Measurements from ENCODE around the gene HS3ST4. TPM values are rescaled to one million over a fixed set of nuclear protein-coding genes. Genes with fewer than 3 reads are reported as not detected.

HS3ST4 gene
- total RNA-seq, 1 donor from 2014 or later: 12.6 TPM

DNA sequence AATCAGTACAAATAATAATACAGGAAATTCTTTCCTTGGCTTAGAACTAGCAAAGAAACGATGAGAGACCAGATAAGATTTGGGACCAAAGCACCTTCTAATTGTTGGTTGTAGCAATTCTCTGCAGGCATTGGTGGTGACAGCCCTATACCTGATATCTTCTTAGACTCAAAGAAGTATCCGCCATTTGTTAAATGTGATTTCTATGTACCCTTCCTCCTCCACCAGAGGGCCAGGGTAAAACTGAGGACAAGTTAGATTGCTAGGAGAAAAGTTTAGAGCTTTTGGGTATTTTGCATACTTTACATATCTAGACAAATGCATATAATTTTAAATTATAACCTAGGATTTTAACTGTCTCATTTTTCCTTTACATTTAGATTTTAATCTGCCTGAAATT is 304.3 kb downstream of the HS3ST4 start:
- Mint-ChIP-seq H3K36me3 (peaks cover 3% of the 10 kb centered on the region), H3K9me3 (peaks cover 16% of the 10 kb centered on the region)
- TF ChIP-seq, protein P1, sequence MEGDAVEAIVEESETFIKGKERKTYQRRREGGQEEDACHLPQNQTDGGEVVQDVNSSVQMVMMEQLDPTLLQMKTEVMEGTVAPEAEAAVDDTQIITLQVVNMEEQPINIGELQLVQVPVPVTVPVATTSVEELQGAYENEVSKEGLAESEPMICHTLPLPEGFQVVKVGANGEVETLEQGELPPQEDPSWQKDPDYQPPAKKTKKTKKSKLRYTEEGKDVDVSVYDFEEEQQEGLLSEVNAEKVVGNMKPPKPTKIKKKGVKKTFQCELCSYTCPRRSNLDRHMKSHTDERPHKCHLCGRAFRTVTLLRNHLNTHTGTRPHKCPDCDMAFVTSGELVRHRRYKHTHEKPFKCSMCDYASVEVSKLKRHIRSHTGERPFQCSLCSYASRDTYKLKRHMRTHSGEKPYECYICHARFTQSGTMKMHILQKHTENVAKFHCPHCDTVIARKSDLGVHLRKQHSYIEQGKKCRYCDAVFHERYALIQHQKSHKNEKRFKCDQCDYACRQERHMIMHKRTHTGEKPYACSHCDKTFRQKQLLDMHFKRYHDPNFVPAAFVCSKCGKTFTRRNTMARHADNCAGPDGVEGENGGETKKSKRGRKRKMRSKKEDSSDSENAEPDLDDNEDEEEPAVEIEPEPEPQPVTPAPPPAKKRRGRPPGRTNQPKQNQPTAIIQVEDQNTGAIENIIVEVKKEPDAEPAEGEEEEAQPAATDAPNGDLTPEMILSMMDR (IDR thresholded peaks at IDR 0.05; ENCODE audit: unreplicated experiment): no peak

DNA sequence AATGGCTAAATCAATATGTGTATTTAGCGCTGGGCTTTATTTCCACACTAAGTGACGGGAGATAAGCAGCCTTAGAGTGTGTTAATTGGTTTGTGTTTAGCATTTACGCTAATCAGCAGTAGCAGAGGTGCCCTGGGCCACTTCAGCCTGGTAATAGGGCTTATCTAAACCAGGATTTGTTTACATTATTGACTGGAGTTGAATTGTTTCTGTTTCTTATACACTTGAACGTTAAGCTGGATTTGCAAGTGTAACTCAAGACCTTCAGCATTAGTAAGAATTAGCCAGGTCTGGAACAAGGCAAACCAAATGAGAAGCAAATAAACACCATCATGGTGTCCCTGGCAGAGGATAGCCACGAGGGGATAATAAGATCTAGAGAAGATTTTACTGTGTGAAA is 313.6 kb downstream of the HS3ST4 start:
- no peak for DNase-seq (ENCODE audit: low spot score in 2 of 2, unreplicated experiment in 2 of 2)
- H3K27me3 Mint-ChIP-seq (ENCODE audit: low read depth): peaks cover 5% of the 10 kb centered on the region
- no peak overlapping the region for H3K4me3 Mint-ChIP-seq
- no peaks in the 10 kb centered on the region for H3K4me1 Mint-ChIP-seq
- H3K36me3 Mint-ChIP-seq: peaks cover 2% of the 10 kb centered on the region
- H3K27ac Mint-ChIP-seq: no peak overlapping the region
- H3K9me3 Mint-ChIP-seq: peaks cover 32% of the 10 kb centered on the region
- TF ChIP-seq, protein P1 (IDR thresholded peaks at IDR 0.05; ENCODE audit: unreplicated experiment): no peak

More for the DNA sequence above, 304.3 kb downstream of the HS3ST4 start:
- Mint-ChIP-seq H3K27ac (no peak overlapping the region), H3K27me3 (ENCODE audit: low read depth) (peaks cover 3% of the 10 kb centered on the region), H3K4me3 (no peak overlapping the region), H3K4me1 (no peaks in the 10 kb centered on the region)
- DNase-seq (ENCODE audit: low spot score in 2 of 2, unreplicated experiment in 2 of 2): no peak

GRCh38 chr16:26012376-26012775 is 320.6 kb downstream of the HS3ST4 start:
- H3K36me3 Mint-ChIP-seq: peaks cover 2% of the 10 kb centered on the region
- TF ChIP-seq, protein P1 (IDR thresholded peaks at IDR 0.05; ENCODE audit: unreplicated experiment): no peak
- DNase-seq (ENCODE audit: low spot score in 2 of 2, unreplicated experiment in 2 of 2): no peak
- H3K4me1 Mint-ChIP-seq: peaks cover 5% of the 10 kb centered on the region
- H3K27me3 Mint-ChIP-seq (ENCODE audit: low read depth): no peaks in the 10 kb centered on the region
- no peak overlapping the region for H3K27ac Mint-ChIP-seq
- peaks cover 24% of the 10 kb centered on the region for H3K9me3 Mint-ChIP-seq
- H3K4me3 Mint-ChIP-seq: no peak overlapping the region

DNA sequence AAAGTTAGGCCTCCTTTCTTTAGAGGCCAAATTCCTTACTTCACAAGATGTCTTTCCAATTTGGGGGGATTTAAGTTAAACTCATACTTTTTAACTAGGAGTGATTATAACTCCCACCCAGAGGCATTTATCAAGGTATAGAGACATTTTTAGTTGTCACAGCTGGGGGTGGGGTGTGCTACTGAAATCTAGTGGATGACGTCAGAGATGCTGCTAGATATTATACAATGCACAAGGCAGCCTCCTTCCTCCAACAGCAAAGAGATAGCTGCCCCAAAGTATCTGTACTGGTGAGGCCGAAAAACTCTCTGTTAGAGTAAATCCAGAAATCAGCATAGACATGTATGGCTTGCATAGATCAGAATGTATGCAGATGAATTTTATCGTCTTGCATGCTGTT is 324.0 kb downstream of the HS3ST4 start:
- peaks cover 13% of the 10 kb centered on the region for H3K27me3 Mint-ChIP-seq (ENCODE audit: low read depth)
- H3K4me3 Mint-ChIP-seq: no peak overlapping the region
- TF ChIP-seq, protein P1 (IDR thresholded peaks at IDR 0.05; ENCODE audit: unreplicated experiment): no peak
- no peak for DNase-seq (ENCODE audit: low spot score in 2 of 2, unreplicated experiment in 2 of 2)
- no peak overlapping the region for H3K27ac Mint-ChIP-seq
- peaks cover 24% of the 10 kb centered on the region for H3K9me3 Mint-ChIP-seq
- peaks cover 2% of the 10 kb centered on the region for H3K36me3 Mint-ChIP-seq
- peaks cover 5% of the 10 kb centered on the region for H3K4me1 Mint-ChIP-seq

DNA sequence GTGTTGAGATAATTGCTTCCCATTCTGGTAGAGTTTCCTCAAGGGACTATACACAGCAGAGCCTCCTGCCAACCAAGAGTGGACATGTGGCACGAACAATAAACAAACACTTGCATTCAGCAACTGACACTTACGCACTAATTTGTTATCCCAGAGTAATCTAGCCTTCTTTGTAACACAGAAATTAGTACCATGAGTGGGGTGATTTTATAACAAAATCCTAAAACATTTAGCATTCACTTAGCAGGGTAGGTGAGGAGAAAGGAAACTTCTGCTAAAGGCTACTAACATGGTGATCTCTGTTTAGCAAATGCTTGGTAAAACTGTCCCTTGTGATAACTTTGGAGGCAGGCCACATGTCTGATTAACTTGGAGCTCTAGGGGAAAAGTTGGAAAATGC is 325.2 kb downstream of the HS3ST4 start:
- no peak overlapping the region for H3K4me3 Mint-ChIP-seq
- peaks cover 4% of the 10 kb centered on the region for H3K4me1 Mint-ChIP-seq
- DNase-seq (ENCODE audit: low spot score in 2 of 2, unreplicated experiment in 2 of 2): no peak
- no peak overlapping the region for H3K27ac Mint-ChIP-seq
- H3K27me3 Mint-ChIP-seq (ENCODE audit: low read depth): peaks cover 18% of the 10 kb centered on the region
- peaks cover 24% of the 10 kb centered on the region for H3K9me3 Mint-ChIP-seq
- peaks cover 2% of the 10 kb centered on the region for H3K36me3 Mint-ChIP-seq
- TF ChIP-seq, protein P1 (IDR thresholded peaks at IDR 0.05; ENCODE audit: unreplicated experiment): no peak

Measured in mesothelial cell of epicardium (in vitro differentiated cells).